ENCODE data around the gene SKAP1. TPM values are rescaled to one million over a fixed set of nuclear protein-coding genes. Genes with fewer than 3 reads are reported as not detected.

Gene SKAP1
- total RNA-seq, 1 experiment from 2014 or later, result 0.31 TPM

- H3K27me3 ChIP-seq (ENCODE audit: insufficient read depth, low read depth), result no peaks in the 10 kb centered on the region
Observed at GRCh38 chr17:48386826-48387225, 43.2 kb downstream of the SKAP1 start.

DNA sequence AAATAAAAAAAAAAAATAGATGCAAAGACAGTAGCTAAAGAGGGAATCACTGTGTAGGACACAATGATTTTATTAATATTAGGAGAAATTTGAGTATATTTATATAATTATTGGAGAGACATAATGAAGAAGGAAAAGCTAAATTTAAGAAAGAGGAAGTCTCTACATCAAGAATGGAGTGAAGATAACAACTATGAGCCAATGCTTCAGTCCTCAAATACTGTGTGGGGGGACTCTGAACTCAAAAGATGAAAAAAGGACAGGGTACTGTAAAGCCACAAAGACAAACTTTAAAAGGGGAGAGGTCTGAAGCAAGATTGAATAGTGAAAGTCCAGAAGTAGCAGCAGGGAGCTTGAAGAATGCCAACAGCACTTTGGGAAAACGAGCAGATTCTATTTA lies 44.7 kb downstream of the SKAP1 start:
- intact Hi-C loops (cut with micrococcal nuclease; ENCODE audit: unreplicated experiment), result no loop called here
- Histone ChIP-seq H3K27me3 (ENCODE audit: insufficient read depth, low read depth) (no peaks in the 10 kb centered on the region), H4K20me1 (ENCODE audit: insufficient read depth) (no peaks in the 10 kb centered on the region), H3K27ac (no peak overlapping the region), H2AFZ (0 out of 2 replicates have a peak overlapping the region, but pooled peaks have one; percentile 42), H3K36me3 (ENCODE audit: low read depth) (no peaks in the 10 kb centered on the region), H3K4me2 (no peak overlapping the region), H3K4me1 (replicated peaks; ENCODE audit: insufficient read depth) (peaks cover 11% of the 10 kb centered on the region), H3K9me2 (ENCODE audit: insufficient read depth) (no peaks in the 10 kb centered on the region; the same call in 1 of the 2 replicates), H3F3A (ENCODE audit: insufficient read depth, low read depth) (no peaks in the 10 kb centered on the region), H3K79me2 (ENCODE audit: low read depth) (no peaks in the 10 kb centered on the region), H3K9me3 (ENCODE audit: insufficient read depth, low read depth) (0 out of 2 replicates have a peak, but pooled peaks cover 3% of the 10 kb centered on the region), H3K4me3 (no peak overlapping the region)
- TF ChIP-seq EZH2 (IDR thresholded peaks at IDR 0.05; ENCODE audit: low read depth), result no peak
- no peak for TF ChIP-seq CTCF (conservative IDR thresholded peaks at IDR 0.05)
- ChIA-PET CTCF (interaction anchor here (0.6 to 1.0 kb wide), 2 partner anchors 33 to 620 kb away, joined by 3 read pairs; no protein-coding TSS in a partner anchor), POLR2A (ENCODE audit: unreplicated experiment) (interaction anchor here (0.6 kb wide), 1 partner anchor 29 kb away, joined by 5 read pairs; no protein-coding TSS in a partner anchor)
- no peak for DNase-seq
- BruUV-seq (replicated peaks), result no TSS peak

More at GRCh38 chr17:48386826-48387225, 43.2 kb downstream of the SKAP1 start:
- Histone ChIP-seq H3K4me2 (no peak overlapping the region), H4K20me1 (ENCODE audit: insufficient read depth) (no peaks in the 10 kb centered on the region), H3K27ac (no peak overlapping the region), H3K9me3 (ENCODE audit: insufficient read depth, low read depth) (0 out of 2 replicates have a peak, but pooled peaks cover 3% of the 10 kb centered on the region), H3K36me3 (ENCODE audit: low read depth) (no peaks in the 10 kb centered on the region), H2AFZ (0 out of 2 replicates have a peak overlapping the region, but pooled peaks have one; percentile 63), H3K4me3 (no peak overlapping the region), H3K9me2 (ENCODE audit: insufficient read depth) (no peaks in the 10 kb centered on the region; the same call in 1 of the 2 replicates), H3F3A (ENCODE audit: insufficient read depth, low read depth) (no peaks in the 10 kb centered on the region), H3K79me2 (ENCODE audit: low read depth) (no peaks in the 10 kb centered on the region), H3K4me1 (replicated peaks; ENCODE audit: insufficient read depth) (peaks cover 11% of the 10 kb centered on the region)
- ChIA-PET CTCF (no interaction called here), POLR2A (ENCODE audit: unreplicated experiment) (no interaction called here)
- no TSS peak for BruUV-seq (replicated peaks)
- TF ChIP-seq CTCF (conservative IDR thresholded peaks at IDR 0.05) (no peak), EZH2 (IDR thresholded peaks at IDR 0.05; ENCODE audit: low read depth) (no peak)
- no peak for DNase-seq
- intact Hi-C loops (cut with micrococcal nuclease; ENCODE audit: unreplicated experiment), result no loop called here

DNA sequence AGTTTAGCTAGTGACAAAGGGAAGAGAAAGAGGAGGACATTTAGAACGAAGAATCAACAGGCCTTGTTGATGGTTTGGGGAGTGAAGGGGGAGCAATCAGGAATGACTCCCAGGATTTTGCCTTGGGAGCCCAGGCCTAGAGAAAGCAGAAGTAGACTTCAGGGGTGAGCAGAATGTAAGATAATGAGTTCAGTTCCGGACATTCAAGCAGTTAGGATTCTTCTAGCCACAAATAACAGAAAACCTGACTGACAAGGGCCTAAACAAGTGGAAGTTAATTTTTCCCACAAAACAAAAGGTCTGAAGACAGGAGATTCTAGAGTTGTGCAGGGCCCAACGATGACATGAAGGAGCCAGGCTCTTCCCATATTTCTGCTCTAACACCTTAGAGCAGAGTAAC lies 45.9 kb downstream of the SKAP1 start:
- no peak for DNase-seq
- BruUV-seq (replicated peaks), result no TSS peak
- intact Hi-C loops (cut with micrococcal nuclease; ENCODE audit: unreplicated experiment), result no loop called here
- H3K36me3 ChIP-seq (ENCODE audit: low read depth), result no peaks in the 10 kb centered on the region
- ChIA-PET POLR2A (ENCODE audit: unreplicated experiment) (no interaction called here), CTCF (no interaction called here)
- no peaks in the 10 kb centered on the region for H3K79me2 ChIP-seq (ENCODE audit: low read depth)
- H3K4me2 ChIP-seq, result no peak overlapping the region
- no peak overlapping the region for H3K4me3 ChIP-seq
- H3K9me2 ChIP-seq (ENCODE audit: insufficient read depth), result no peaks in the 10 kb centered on the region; the same call in 1 of the 2 replicates
- no peaks in the 10 kb centered on the region for H3F3A ChIP-seq (ENCODE audit: insufficient read depth, low read depth)
- H3K9me3 ChIP-seq (ENCODE audit: insufficient read depth, low read depth), result 0 out of 2 replicates have a peak, but pooled peaks cover 3% of the 10 kb centered on the region
- H2AFZ ChIP-seq, result no peak overlapping the region
- no peaks in the 10 kb centered on the region for H4K20me1 ChIP-seq (ENCODE audit: insufficient read depth)
- no peak overlapping the region for H3K27ac ChIP-seq
- H3K27me3 ChIP-seq (ENCODE audit: insufficient read depth, low read depth), result no peaks in the 10 kb centered on the region
- no peak for TF ChIP-seq EZH2 (IDR thresholded peaks at IDR 0.05; ENCODE audit: low read depth)
- no peak for TF ChIP-seq CTCF (conservative IDR thresholded peaks at IDR 0.05)
- no peaks in the 10 kb centered on the region for H3K4me1 ChIP-seq (replicated peaks; ENCODE audit: insufficient read depth)
